ENCODE data around the gene ZNF516. TPM values are rescaled to one million over a fixed set of nuclear protein-coding genes. Genes with fewer than 3 reads are reported as not detected.
A peak's percentile ranks its signal among the peaks of the same experiment; 100 is the strongest.

ZNF516 gene
- total and polyA plus RNA-seq, 9 donors = 13.5 to 110 (median 95.2) TPM

GRCh38 chr18:76482971-76483691 is 11.9 kb downstream of the ZNF516 start:
- H3K27ac ChIP-seq = no peak overlapping the region
- H3K36me3 ChIP-seq = no peaks in the 10 kb centered on the region
- no peak for TF ChIP-seq CTCF (IDR thresholded peaks at IDR 0.05)
- no peak for TF ChIP-seq EP300 (IDR thresholded peaks at IDR 0.05)
- no peak for TF ChIP-seq POLR2A (IDR thresholded peaks at IDR 0.05)
- 85 to 88% (median 87%) methylated on average over 15 of the region's 15 CpGs for WGBS, 3 donors
- peak in 1 of 5 donors; percentile 8 for DNase-seq
- H3K9me3 ChIP-seq = no peaks in the 10 kb centered on the region
- peaks cover 30% of the 10 kb centered on the region for H3K4me1 ChIP-seq (ENCODE audit: insufficient read depth)
- no peak overlapping the region for H3K4me3 ChIP-seq
- intact Hi-C loops (cut with DNase I) = loop anchor here in 1 of 4 donors (5.0 kb wide), 1 partner anchor 36 kb away; no protein-coding TSS in a partner anchor
- H3K27me3 ChIP-seq = no peaks in the 10 kb centered on the region

GRCh38 chr18:76482267-76482666 is 12.8 kb downstream of the ZNF516 start:
- intact Hi-C loops (cut with DNase I) = loop anchor here in 1 of 4 donors (5.0 kb wide), 1 partner anchor 35 kb away; no protein-coding TSS in a partner anchor
- no peak overlapping the region for H3K4me3 ChIP-seq
- H3K27me3 ChIP-seq = no peaks in the 10 kb centered on the region
- TF ChIP-seq POLR2A (IDR thresholded peaks at IDR 0.05) = no peak
- TF ChIP-seq CTCF (IDR thresholded peaks at IDR 0.05) = no peak
- no peak for TF ChIP-seq EP300 (IDR thresholded peaks at IDR 0.05)
- H3K9me3 ChIP-seq = no peaks in the 10 kb centered on the region
- H3K4me1 ChIP-seq (ENCODE audit: insufficient read depth) = peaks cover 26% of the 10 kb centered on the region
- H3K36me3 ChIP-seq = no peaks in the 10 kb centered on the region
- DNase-seq = no peak
- H3K27ac ChIP-seq = no peak overlapping the region
- WGBS, 3 donors = 86 to 92% (median 90%) methylated on average over 13 of the region's 13 CpGs

GRCh38 chr18:76480913-76481312 is 14.1 kb downstream of the ZNF516 start:
- TF ChIP-seq CTCF (IDR thresholded peaks at IDR 0.05) = no peak
- TF ChIP-seq EP300 (IDR thresholded peaks at IDR 0.05) = no peak
- no peak for TF ChIP-seq POLR2A (IDR thresholded peaks at IDR 0.05)
- no peak overlapping the region for H3K4me3 ChIP-seq
- no peak overlapping the region for H3K27ac ChIP-seq
- WGBS, 3 donors = 63 to 74% (median 70%) methylated on average over 3 of the region's 3 CpGs
- H3K27me3 ChIP-seq = no peaks in the 10 kb centered on the region
- H3K36me3 ChIP-seq = no peaks in the 10 kb centered on the region
- peaks cover 26% of the 10 kb centered on the region for H3K4me1 ChIP-seq (ENCODE audit: insufficient read depth)
- DNase-seq = no peak
- no peaks in the 10 kb centered on the region for H3K9me3 ChIP-seq
- intact Hi-C loops (cut with DNase I) = loop anchor here in 1 of 4 donors (5.0 kb wide), 1 partner anchor 34 kb away; no protein-coding TSS in a partner anchor

- intact Hi-C loops (cut with DNase I) = loop anchor here in 1 of 4 donors (5.0 kb wide), 1 partner anchor 32 kb away; no protein-coding TSS in a partner anchor
- no peak for TF ChIP-seq EP300 (IDR thresholded peaks at IDR 0.05)
- no peak for TF ChIP-seq CTCF (IDR thresholded peaks at IDR 0.05)
- TF ChIP-seq POLR2A (IDR thresholded peaks at IDR 0.05) = no peak
- Histone ChIP-seq H3K27ac (peak overlapping the region in 1 of 2 donors; percentile 25), H3K36me3 (no peaks in the 10 kb centered on the region), H3K9me3 (no peaks in the 10 kb centered on the region), H3K4me3 (no peak overlapping the region), H3K4me1 (ENCODE audit: insufficient read depth) (peaks cover 23% of the 10 kb centered on the region), H3K27me3 (no peaks in the 10 kb centered on the region)
- 51 to 60% (median 54%) methylated on average over 13 of the region's 13 CpGs for WGBS, 3 donors
- peak in 1 of 5 donors; percentile 18 for DNase-seq
Observed at GRCh38 chr18:76479351-76480238, 15.4 kb downstream of the ZNF516 start.
